SU-DHL-6 (cell line): ENCODE measurements around the gene HEATR3.

Experiments
- EZH2phosphoT487 ChIP-seq: fragments of 200-600 bp; sonication (generic), shearing (Covaris generic); conservative IDR thresholded peaks from 2 replicates; pipeline ENCODE4 v1.6.1; 2018; ENCODE audit warnings: mild to moderate bottlenecking, antibody characterized with exemption, low read length, moderate library complexity, mixed read lengths
- TF ChIP-seq, protein P1 (sequence below): fragments of 200-600 bp; sonication (generic); IDR thresholded peaks from one replicate; pipeline ENCODE4 v1.5.1; 2017; ENCODE audit warnings: antibody characterized with exemption, mild to moderate bottlenecking, low read length, moderate library complexity; ENCODE audit not compliant: insufficient read depth, poor library complexity, severe bottlenecking

DNA sequence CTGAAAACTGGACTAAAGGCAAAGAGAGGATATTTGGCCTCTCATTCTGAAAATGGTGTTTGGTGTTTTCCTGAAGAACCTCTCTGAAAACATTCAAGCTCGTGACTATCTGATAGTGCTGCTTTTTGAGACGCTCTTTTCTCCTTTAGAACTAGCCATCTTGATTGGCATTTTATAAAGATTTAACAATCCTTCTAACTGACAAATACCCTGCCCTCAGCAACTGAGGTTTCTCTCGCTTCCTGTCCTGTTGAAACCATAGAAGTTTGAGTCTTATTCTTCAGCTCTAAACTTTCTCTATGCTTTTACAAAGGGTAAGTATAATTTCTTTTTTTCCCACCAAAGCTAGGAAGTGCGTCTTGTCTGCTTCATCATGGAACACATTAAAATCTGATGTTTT lies 27.5 kb upstream of the HEATR3 start:
- TF ChIP-seq, protein P1, sequence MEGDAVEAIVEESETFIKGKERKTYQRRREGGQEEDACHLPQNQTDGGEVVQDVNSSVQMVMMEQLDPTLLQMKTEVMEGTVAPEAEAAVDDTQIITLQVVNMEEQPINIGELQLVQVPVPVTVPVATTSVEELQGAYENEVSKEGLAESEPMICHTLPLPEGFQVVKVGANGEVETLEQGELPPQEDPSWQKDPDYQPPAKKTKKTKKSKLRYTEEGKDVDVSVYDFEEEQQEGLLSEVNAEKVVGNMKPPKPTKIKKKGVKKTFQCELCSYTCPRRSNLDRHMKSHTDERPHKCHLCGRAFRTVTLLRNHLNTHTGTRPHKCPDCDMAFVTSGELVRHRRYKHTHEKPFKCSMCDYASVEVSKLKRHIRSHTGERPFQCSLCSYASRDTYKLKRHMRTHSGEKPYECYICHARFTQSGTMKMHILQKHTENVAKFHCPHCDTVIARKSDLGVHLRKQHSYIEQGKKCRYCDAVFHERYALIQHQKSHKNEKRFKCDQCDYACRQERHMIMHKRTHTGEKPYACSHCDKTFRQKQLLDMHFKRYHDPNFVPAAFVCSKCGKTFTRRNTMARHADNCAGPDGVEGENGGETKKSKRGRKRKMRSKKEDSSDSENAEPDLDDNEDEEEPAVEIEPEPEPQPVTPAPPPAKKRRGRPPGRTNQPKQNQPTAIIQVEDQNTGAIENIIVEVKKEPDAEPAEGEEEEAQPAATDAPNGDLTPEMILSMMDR: no peak
- TF ChIP-seq EZH2phosphoT487: no peak
